ENCODE measurements around the gene ARL9.
"Not testable (repeated sequence)": the region's sequence is repeated elsewhere in the genome, so short reads cannot be mapped to it uniquely, and the experiment has no call there.

ARL9 gene

GRCh38 chr4:56505269-56506130 lies at the start of gene ARL9:
Gene ARL9, plus strand, starts transcription at chr4:56505791. Its CDS starts 72 bp downstream, at chr4:56505863.
- H3K4me1 ChIP-seq (ENCODE audit: control insufficient read depth, insufficient read depth, low read length) = no peaks in the 10 kb centered on the region
- peak within 1 kb of the TSS; percentile 52; the same call in 1 of the 2 replicates for H3K4me3 ChIP-seq (ENCODE audit: low read length)
- WGBS (ENCODE audit: insufficient coverage, insufficient read length) = no CpG with 5 or more reads among the region's 56 CpGs
- H3K9me3 ChIP-seq (ENCODE audit: control insufficient read depth, insufficient read depth, low read length) = no peaks in the 10 kb centered on the region
- peaks cover 10% of the 10 kb centered on the region; the same call in 1 of the 2 replicates for H3K27me3 ChIP-seq (ENCODE audit: control insufficient read depth, insufficient read depth, low read length)
- H3K36me3 ChIP-seq (ENCODE audit: control insufficient read depth, insufficient read depth, low read length) = no peaks in the 10 kb centered on the region
- H3K27ac ChIP-seq (ENCODE audit: low read length) = no peak within 1 kb of the TSS
- DNase-seq (ENCODE audit: low read depth, low spot score) = peak; percentile 43

GRCh38 chr4:56460085-56460484 lies 45.5 kb upstream of the ARL9 start:
- DNase-seq (ENCODE audit: low read depth, low spot score) = no peak
- H3K4me3 ChIP-seq (ENCODE audit: low read length) = no peak overlapping the region
- H3K9me3 ChIP-seq (ENCODE audit: control insufficient read depth, insufficient read depth, low read length) = no peaks in the 10 kb centered on the region
- no CpG with 5 or more reads among the region's 3 CpGs for WGBS (ENCODE audit: insufficient coverage, insufficient read length)
- H3K4me1 ChIP-seq (ENCODE audit: control insufficient read depth, insufficient read depth, low read length) = no peaks in the 10 kb centered on the region
- H3K27me3 ChIP-seq (ENCODE audit: control insufficient read depth, insufficient read depth, low read length) = no peaks in the 10 kb centered on the region
- peaks cover 30% of the 10 kb centered on the region; the same call in 1 of the 2 replicates for H3K36me3 ChIP-seq (ENCODE audit: control insufficient read depth, insufficient read depth, low read length)
- H3K27ac ChIP-seq (ENCODE audit: low read length) = no peak overlapping the region

- H3K4me3 ChIP-seq (ENCODE audit: low read length) = no peak overlapping the region
- H3K9me3 ChIP-seq (ENCODE audit: control insufficient read depth, insufficient read depth, low read length) = no peaks in the 10 kb centered on the region
- no peaks in the 10 kb centered on the region for H3K27me3 ChIP-seq (ENCODE audit: control insufficient read depth, insufficient read depth, low read length)
- no peak overlapping the region for H3K27ac ChIP-seq (ENCODE audit: low read length)
- DNase-seq (ENCODE audit: low read depth, low spot score) = no peak
- peaks cover 19% of the 10 kb centered on the region; the same call in 1 of the 2 replicates for H3K36me3 ChIP-seq (ENCODE audit: control insufficient read depth, insufficient read depth, low read length)
- no peaks in the 10 kb centered on the region for H3K4me1 ChIP-seq (ENCODE audit: control insufficient read depth, insufficient read depth, low read length)
Observed at GRCh38 chr4:56462157-56462556, 43.4 kb upstream of the ARL9 start.

GRCh38 chr4:56463711-56464110 lies 41.9 kb upstream of the ARL9 start:
- Histone ChIP-seq H3K27ac (ENCODE audit: low read length) (no peak overlapping the region), H3K4me1 (ENCODE audit: control insufficient read depth, insufficient read depth, low read length) (no peaks in the 10 kb centered on the region), H3K36me3 (ENCODE audit: control insufficient read depth, insufficient read depth, low read length) (peaks cover 13% of the 10 kb centered on the region; the same call in 1 of the 2 replicates), H3K4me3 (ENCODE audit: low read length) (no peak overlapping the region), H3K27me3 (ENCODE audit: control insufficient read depth, insufficient read depth, low read length) (no peaks in the 10 kb centered on the region), H3K9me3 (ENCODE audit: control insufficient read depth, insufficient read depth, low read length) (no peaks in the 10 kb centered on the region)
- no peak for DNase-seq (ENCODE audit: low read depth, low spot score)
- no CpG with 5 or more reads among the region's 5 CpGs for WGBS (ENCODE audit: insufficient coverage, insufficient read length)

GRCh38 chr4:56464581-56464980 lies 41.0 kb upstream of the ARL9 start:
- H3K4me1 ChIP-seq (ENCODE audit: control insufficient read depth, insufficient read depth, low read length) = no peaks in the 10 kb centered on the region
- H3K36me3 ChIP-seq (ENCODE audit: control insufficient read depth, insufficient read depth, low read length) = peaks cover 13% of the 10 kb centered on the region; the same call in 1 of the 2 replicates
- H3K4me3 ChIP-seq (ENCODE audit: low read length) = no peak overlapping the region
- H3K9me3 ChIP-seq (ENCODE audit: control insufficient read depth, insufficient read depth, low read length) = no peaks in the 10 kb centered on the region
- no peaks in the 10 kb centered on the region for H3K27me3 ChIP-seq (ENCODE audit: control insufficient read depth, insufficient read depth, low read length)
- no CpG with 5 or more reads among the region's 3 CpGs for WGBS (ENCODE audit: insufficient coverage, insufficient read length)
- no peak overlapping the region for H3K27ac ChIP-seq (ENCODE audit: low read length)
- no peak for DNase-seq (ENCODE audit: low read depth, low spot score)

GRCh38 chr4:56465599-56466295 lies 39.8 kb upstream of the ARL9 start:
- no CpG with 5 or more reads among the region's 10 CpGs for WGBS (ENCODE audit: insufficient coverage, insufficient read length)
- DNase-seq (ENCODE audit: low read depth, low spot score) = no peak

GRCh38 chr4:56466296-56466761 lies 39.3 kb upstream of the ARL9 start:
- DNase-seq (ENCODE audit: low read depth, low spot score); H3K9me3 ChIP-seq (ENCODE audit: control insufficient read depth, insufficient read depth, low read length); H3K27ac ChIP-seq (ENCODE audit: low read length); H3K36me3 ChIP-seq (ENCODE audit: control insufficient read depth, insufficient read depth, low read length); H3K4me1 ChIP-seq (ENCODE audit: control insufficient read depth, insufficient read depth, low read length); H3K27me3 ChIP-seq (ENCODE audit: control insufficient read depth, insufficient read depth, low read length): not testable (repeated sequence)
- no CpG with 5 or more reads among the region's 8 CpGs for WGBS (ENCODE audit: insufficient coverage, insufficient read length)
- H3K4me3 ChIP-seq (ENCODE audit: low read length) = peak overlapping the region; percentile 96; the same call in 1 of the 2 replicates

More at GRCh38 chr4:56465599-56466295, 39.8 kb upstream of the ARL9 start:
- H3K27me3 ChIP-seq (ENCODE audit: control insufficient read depth, insufficient read depth, low read length) = no peaks in the 10 kb centered on the region
- no peak overlapping the region for H3K27ac ChIP-seq (ENCODE audit: low read length)
- no peak overlapping the region for H3K4me3 ChIP-seq (ENCODE audit: low read length)
- H3K9me3 ChIP-seq (ENCODE audit: control insufficient read depth, insufficient read depth, low read length) = no peaks in the 10 kb centered on the region
- no peaks in the 10 kb centered on the region for H3K4me1 ChIP-seq (ENCODE audit: control insufficient read depth, insufficient read depth, low read length)
- H3K36me3 ChIP-seq (ENCODE audit: control insufficient read depth, insufficient read depth, low read length) = peaks cover 5% of the 10 kb centered on the region; the same call in 1 of the 2 replicates

GRCh38 chr4:56466910-56467283 lies 38.7 kb upstream of the ARL9 start:
- H3K27ac ChIP-seq (ENCODE audit: low read length) = no peak overlapping the region
- H3K36me3 ChIP-seq (ENCODE audit: control insufficient read depth, insufficient read depth, low read length) = peaks cover 8% of the 10 kb centered on the region; the same call in 1 of the 2 replicates
- H3K4me3 ChIP-seq (ENCODE audit: low read length) = peak overlapping the region; percentile 96
- no peaks in the 10 kb centered on the region for H3K27me3 ChIP-seq (ENCODE audit: control insufficient read depth, insufficient read depth, low read length)
- no peak for DNase-seq (ENCODE audit: low read depth, low spot score)
- no CpG with 5 or more reads among the region's 8 CpGs for WGBS (ENCODE audit: insufficient coverage, insufficient read length)
- H3K4me1 ChIP-seq (ENCODE audit: control insufficient read depth, insufficient read depth, low read length) = no peaks in the 10 kb centered on the region
- no peaks in the 10 kb centered on the region for H3K9me3 ChIP-seq (ENCODE audit: control insufficient read depth, insufficient read depth, low read length)

GRCh38 chr4:56467284-56468096 lies 38.1 kb upstream of the ARL9 start, which contains the start of gene SRP72:
Gene SRP72, plus strand, starts transcription at chr4:56467617. Its CDS starts 19 bp downstream, at chr4:56467636.
- H3K27me3 ChIP-seq (ENCODE audit: control insufficient read depth, insufficient read depth, low read length) = no peaks in the 10 kb centered on the region
- no CpG with 5 or more reads among the region's 62 CpGs for WGBS (ENCODE audit: insufficient coverage, insufficient read length)

GRCh38 chr4:56468097-56468422 lies 37.5 kb upstream of the ARL9 start:
- H3K9me3 ChIP-seq (ENCODE audit: control insufficient read depth, insufficient read depth, low read length) = no peaks in the 10 kb centered on the region
- no peak overlapping the region for H3K27ac ChIP-seq (ENCODE audit: low read length)
- no CpG with 5 or more reads among the region's 10 CpGs for WGBS (ENCODE audit: insufficient coverage, insufficient read length)
- peaks cover 3% of the 10 kb centered on the region; the same call in 1 of the 2 replicates for H3K36me3 ChIP-seq (ENCODE audit: control insufficient read depth, insufficient read depth, low read length)
- H3K27me3 ChIP-seq (ENCODE audit: control insufficient read depth, insufficient read depth, low read length) = no peaks in the 10 kb centered on the region
- DNase-seq (ENCODE audit: low read depth, low spot score) = no peak
- H3K4me3 ChIP-seq (ENCODE audit: low read length) = peak overlapping the region; percentile 96; the same call in 1 of the 2 replicates
- no peaks in the 10 kb centered on the region for H3K4me1 ChIP-seq (ENCODE audit: control insufficient read depth, insufficient read depth, low read length)

More at GRCh38 chr4:56467284-56468096, 38.1 kb upstream of the ARL9 start, which contains the start of gene SRP72:
- no peaks in the 10 kb centered on the region for H3K9me3 ChIP-seq (ENCODE audit: control insufficient read depth, insufficient read depth, low read length)
- H3K4me1 ChIP-seq (ENCODE audit: control insufficient read depth, insufficient read depth, low read length) = no peaks in the 10 kb centered on the region
- H3K27ac ChIP-seq (ENCODE audit: low read length) = no peak within 1 kb of the TSS
- peak; percentile 25 for DNase-seq (ENCODE audit: low read depth, low spot score)
- peaks cover 3% of the 10 kb centered on the region; the same call in 1 of the 2 replicates for H3K36me3 ChIP-seq (ENCODE audit: control insufficient read depth, insufficient read depth, low read length)
- peak within 1 kb of the TSS; percentile 96 for H3K4me3 ChIP-seq (ENCODE audit: low read length)

Measured in iPS DF 6.9 (cell line).